GM12873 (cell line): Measurements from ENCODE around the gene PRKCA.

Experiments used
- CTCF ChIP-seq: IDR thresholded peaks from 2 replicates; pipeline ENCODE4 v1.5.1; 2012; ENCODE audit warnings: low read depth, mild to moderate bottlenecking, moderate library complexity, low read length, control low read depth; ENCODE audit not compliant: insufficient read depth; ENCODE audit errors: missing control alignments

Gene PRKCA

DNA sequence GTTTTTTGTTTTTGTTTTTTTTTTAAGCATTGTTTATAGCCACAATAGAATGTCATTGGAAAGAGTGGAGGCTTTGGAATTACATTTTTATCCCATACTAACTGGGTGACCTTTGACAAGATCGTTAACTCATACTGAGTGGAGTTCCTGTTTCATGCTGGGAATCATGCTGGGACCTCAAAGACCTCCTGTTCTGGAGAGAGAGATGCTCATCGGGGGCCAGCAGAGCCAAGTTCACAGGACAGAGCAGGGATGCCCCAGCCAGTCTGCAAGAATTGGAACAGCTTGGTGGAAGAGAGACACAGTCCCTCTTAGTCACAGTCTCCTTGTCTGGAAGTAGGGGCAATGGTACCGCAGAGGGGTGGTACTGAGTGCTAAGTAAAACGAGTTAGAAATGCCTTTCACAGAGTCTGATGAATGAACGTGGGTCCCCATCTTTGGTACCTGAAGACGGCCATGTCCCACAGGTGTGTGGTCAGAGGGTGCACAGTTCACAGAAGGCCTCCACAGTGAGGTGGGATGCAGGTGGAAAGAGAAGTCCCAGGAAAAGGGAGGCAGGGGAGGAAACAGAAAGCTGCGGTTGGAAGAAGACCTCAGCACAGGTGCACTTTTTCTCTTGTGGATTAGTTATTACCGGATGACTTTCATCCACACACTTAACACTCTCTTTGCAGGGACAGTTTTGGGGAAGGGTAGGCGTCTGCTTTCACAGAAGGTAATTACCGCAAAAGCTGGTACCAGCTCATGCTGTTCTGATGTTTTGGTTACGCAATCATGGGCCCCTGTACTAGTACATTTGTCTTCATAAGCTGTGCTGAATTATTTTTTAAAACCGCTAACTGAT is 147.8 kb downstream of the PRKCA start:
- no peak for TF ChIP-seq CTCF

DNA sequence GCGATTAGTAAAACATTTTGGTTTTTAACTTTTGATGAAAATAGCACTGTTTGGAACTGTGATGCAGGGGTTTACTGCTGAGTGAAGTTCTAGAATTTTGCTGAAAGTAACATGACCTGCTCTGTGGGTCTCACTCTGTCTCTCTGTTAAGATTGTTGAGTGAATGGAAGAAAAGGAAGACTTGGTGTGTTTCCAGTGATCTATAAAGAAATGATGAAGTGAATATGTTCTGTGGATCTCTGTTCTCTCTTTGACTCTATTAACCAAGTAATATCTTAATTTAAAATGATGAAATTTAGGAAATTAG is 148.4 kb downstream of the PRKCA start:
- no peak for TF ChIP-seq CTCF

- TF ChIP-seq CTCF: no peak
These were observed 149.1 kb downstream of the PRKCA start for GRCh38 chr17:66451188-66452149.

- TF ChIP-seq CTCF: no peak
These were observed 152.6 kb downstream of the PRKCA start for GRCh38 chr17:66455060-66455459.

DNA sequence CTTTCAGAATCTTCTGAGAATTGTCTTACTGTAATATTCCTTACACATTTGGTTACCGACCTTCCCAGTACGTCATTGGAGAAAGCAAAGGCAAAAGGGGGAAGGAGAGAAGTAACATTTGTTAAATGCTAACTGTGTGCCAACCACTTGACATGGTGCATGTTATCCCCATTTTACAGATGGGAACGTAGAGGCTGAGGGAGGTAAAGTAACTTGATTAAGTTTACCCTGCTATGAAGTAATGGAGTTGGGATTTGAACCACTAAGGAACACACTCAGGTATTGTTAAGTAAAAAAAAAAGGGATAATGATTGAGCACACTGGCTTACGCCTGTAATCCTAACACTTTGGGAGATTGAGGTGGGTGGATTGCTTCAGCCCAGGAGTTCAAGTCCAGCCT is 156.4 kb downstream of the PRKCA start:
- no peak for TF ChIP-seq CTCF

DNA sequence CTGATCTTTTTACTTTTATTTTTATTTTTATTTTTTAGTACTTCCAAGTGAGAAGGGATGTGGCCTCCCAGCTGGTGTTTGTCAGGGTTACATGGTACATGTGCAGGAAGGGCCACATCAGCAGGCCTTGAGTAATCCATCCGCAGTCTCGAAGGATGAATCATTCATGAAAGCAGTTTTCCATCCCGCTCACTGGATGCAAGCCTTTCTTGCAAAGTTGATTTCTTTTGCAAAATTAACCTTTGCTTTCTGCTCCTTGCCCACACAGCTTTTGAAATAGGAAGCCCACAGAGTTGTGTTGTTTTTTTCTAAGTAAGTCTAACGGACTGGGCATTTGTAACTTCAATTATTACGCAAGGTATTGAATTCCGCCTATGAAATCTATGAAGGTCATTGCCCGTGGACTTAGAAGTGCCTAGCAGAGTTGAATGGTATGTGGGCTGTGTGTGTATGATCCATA is 157.4 kb downstream of the PRKCA start:
- no peak for TF ChIP-seq CTCF

DNA sequence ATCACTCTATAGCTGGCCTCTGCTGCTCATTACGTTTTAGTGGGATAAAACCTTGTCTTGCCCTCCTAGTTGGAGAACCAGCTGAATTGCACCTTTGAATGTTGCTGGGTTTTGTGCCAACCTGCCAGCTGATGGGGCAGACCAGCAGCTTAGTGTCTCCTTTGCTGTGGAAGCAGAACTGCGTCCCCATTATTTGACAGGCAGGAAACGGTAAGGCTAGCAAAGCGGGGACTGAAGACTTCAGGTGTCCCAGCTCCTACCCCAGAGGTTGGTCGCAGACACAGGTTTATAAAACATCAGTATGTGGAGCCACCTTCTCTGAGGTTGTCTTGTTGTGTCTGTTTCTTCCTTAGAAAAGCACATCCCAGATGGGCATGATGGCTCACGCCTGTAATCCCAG is 158.1 kb downstream of the PRKCA start:
- TF ChIP-seq CTCF: no peak
